ELF-1 (cell line): ENCODE data around the gene EIPR1.
"Not testable (repeated sequence)": the region's sequence is repeated elsewhere in the genome, so short reads cannot be mapped to it uniquely, and the experiment has no call there.

Source experiments
- DNase-seq: peaks from one replicate; pipeline ENCODE4 v3.0.0-alpha.2; 2016; ENCODE audit warnings: low read depth, low spot score

EIPR1 gene

GRCh38 chr2:3357926-3358325 lies 19.7 kb downstream of the EIPR1 start:
- no peak for DNase-seq

GRCh38 chr2:3357446-3357845 lies 20.2 kb downstream of the EIPR1 start:
- DNase-seq, result not testable (repeated sequence)

GRCh38 chr2:3356799-3357198 lies 20.8 kb downstream of the EIPR1 start:
- no peak for DNase-seq

GRCh38 chr2:3355951-3356569 lies 21.6 kb downstream of the EIPR1 start:
- no peak for DNase-seq

GRCh38 chr2:3354986-3355385 lies 22.6 kb downstream of the EIPR1 start:
- DNase-seq, result no peak

GRCh38 chr2:3349211-3349693 lies 28.4 kb downstream of the EIPR1 start:
- peak; percentile 27 for DNase-seq

- DNase-seq, result no peak
Measured at GRCh38 chr2:3348767-3349166, 28.9 kb downstream of the EIPR1 start.

- DNase-seq, result no peak
Measured at GRCh38 chr2:3345621-3346020, 32.0 kb downstream of the EIPR1 start.

GRCh38 chr2:3344897-3345296 lies 32.7 kb downstream of the EIPR1 start:
- no peak for DNase-seq

- peak; percentile 31 for DNase-seq
Measured at GRCh38 chr2:3343012-3343411, 34.6 kb downstream of the EIPR1 start.

- no peak for DNase-seq
Measured at GRCh38 chr2:3342324-3342723, 35.3 kb downstream of the EIPR1 start.

- DNase-seq, result no peak
Measured at GRCh38 chr2:3341336-3341735, 36.3 kb downstream of the EIPR1 start.

- no peak for DNase-seq
Measured at GRCh38 chr2:3340144-3340543, 37.5 kb downstream of the EIPR1 start.

- no peak for DNase-seq
Measured at GRCh38 chr2:3338340-3338739, 39.3 kb downstream of the EIPR1 start.

GRCh38 chr2:3336844-3337243 lies 40.8 kb downstream of the EIPR1 start:
- DNase-seq, result no peak

GRCh38 chr2:3334392-3335345 lies 42.9 kb downstream of the EIPR1 start:
- DNase-seq, result no peak

- no peak for DNase-seq
Measured at GRCh38 chr2:3332133-3332532, 45.5 kb downstream of the EIPR1 start.

GRCh38 chr2:3329491-3329890 lies 48.1 kb downstream of the EIPR1 start:
- no peak for DNase-seq

- DNase-seq, result no peak
Measured at GRCh38 chr2:3326871-3327270, 50.7 kb downstream of the EIPR1 start.

- DNase-seq, result no peak
Measured at GRCh38 chr2:3326182-3326537, 51.5 kb downstream of the EIPR1 start.

GRCh38 chr2:3325458-3326181 lies 52.0 kb downstream of the EIPR1 start:
- no peak for DNase-seq
